ENCODE measurements around the gene TRPV5. TPM values are rescaled to one million over a fixed set of nuclear protein-coding genes. Genes with fewer than 3 reads are reported as not detected.

The TRPV5 gene
- total RNA-seq, 5 donors from 2014 or later (not counting 1 experiment from before 2014, with no cell fraction given), result not detected

- Histone ChIP-seq H3K27me3 (replicated peaks in 1 of 2; ENCODE audit: control insufficient read depth in 2 of 2, extremely low read depth in 1 of 2, insufficient read depth in 2 of 2, low read length in 1 of 2) (peaks cover 0 to 6% of the 10 kb centered on the region in 2 experiments), H3K4me1 (ENCODE audit: control insufficient read depth in 1 of 2, extremely low read depth in 1 of 2, insufficient read depth in 2 of 2, low read length in 2 of 2) (no peaks in the 10 kb centered on the region), H3K27ac (ENCODE audit: low read length) (no peak overlapping the region), H3K4me3 (ENCODE audit: control insufficient read depth in 1 of 2, extremely low read depth in 1 of 2, low read length in 1 of 2) (no peak overlapping the region), H3K9me3 (no peaks in the 10 kb centered on the region), H3K36me3 (ENCODE audit: control insufficient read depth in 2 of 2, extremely low read depth in 1 of 2, insufficient read depth in 1 of 2, low read length in 1 of 2) (no peaks in the 10 kb centered on the region)
- H3K27me3 Mint-ChIP-seq, result peaks cover 0 to 1% of the 10 kb centered on the region in 2 donors
- no peak overlapping the region for H3K27ac Mint-ChIP-seq
- peaks cover 0 to 3% (median 0%) of the 10 kb centered on the region in 3 donors for H3K4me1 Mint-ChIP-seq
- POLR2A ChIA-PET, result no interaction called here
- H3K36me3 Mint-ChIP-seq, result no peaks in the 10 kb centered on the region
- no peak overlapping the region for H3K4me3 Mint-ChIP-seq
- CTCF ChIA-PET, result no interaction called here
- WGBS (ENCODE audit: insufficient coverage), result 62% methylated on average over 2 of the region's 7 CpGs
- DNase-seq (no peak), ATAC-seq (replicated peaks in 1 of 4) (no peak)
- H3K9me3 Mint-ChIP-seq, result no peaks in the 10 kb centered on the region
Observed at GRCh38 chr7:142927085-142927745, 6.3 kb downstream of the TRPV5 start.

GRCh38 chr7:142925413-142925812 lies 8.1 kb downstream of the TRPV5 start:
- POLR2A ChIA-PET, result no interaction called here
- Mint-ChIP-seq H3K27me3 (peaks cover 0 to 2% of the 10 kb centered on the region in 2 donors), H3K4me1 (peaks cover 0 to 3% (median 0%) of the 10 kb centered on the region in 3 donors), H3K4me3 (no peak overlapping the region), H3K9me3 (no peaks in the 10 kb centered on the region), H3K27ac (no peak overlapping the region), H3K36me3 (no peaks in the 10 kb centered on the region)
- Histone ChIP-seq H3K36me3 (ENCODE audit: control insufficient read depth in 2 of 2, extremely low read depth in 1 of 2, insufficient read depth in 1 of 2, low read length in 1 of 2) (no peaks in the 10 kb centered on the region), H3K27me3 (replicated peaks in 1 of 2; ENCODE audit: control insufficient read depth in 2 of 2, extremely low read depth in 1 of 2, insufficient read depth in 2 of 2, low read length in 1 of 2) (peaks cover 0 to 6% of the 10 kb centered on the region in 2 experiments), H3K27ac (ENCODE audit: low read length) (no peak overlapping the region), H3K4me1 (ENCODE audit: control insufficient read depth in 1 of 2, extremely low read depth in 1 of 2, insufficient read depth in 2 of 2, low read length in 2 of 2) (no peaks in the 10 kb centered on the region), H3K9me3 (no peaks in the 10 kb centered on the region), H3K4me3 (ENCODE audit: control insufficient read depth in 1 of 2, extremely low read depth in 1 of 2, low read length in 1 of 2) (no peak overlapping the region)
- no peak for DNase-seq
- no peak for ATAC-seq (replicated peaks in 1 of 4)
- no CpG with 5 or more reads among the region's 12 CpGs for WGBS (ENCODE audit: insufficient coverage)
- CTCF ChIA-PET, result no interaction called here

- POLR2A ChIA-PET, result no interaction called here
- no peaks in the 10 kb centered on the region for H3K9me3 ChIP-seq
- DNase-seq (no peak), ATAC-seq (replicated peaks in 1 of 4) (no peak)
- H3K36me3 ChIP-seq (ENCODE audit: control insufficient read depth in 2 of 2, extremely low read depth in 1 of 2, insufficient read depth in 1 of 2, low read length in 1 of 2), result no peaks in the 10 kb centered on the region
- Mint-ChIP-seq H3K36me3 (no peaks in the 10 kb centered on the region), H3K4me3 (no peak overlapping the region), H3K27ac (no peak overlapping the region), H3K27me3 (peaks cover 0 to 2% of the 10 kb centered on the region in 2 donors), H3K9me3 (no peaks in the 10 kb centered on the region), H3K4me1 (peaks cover 0 to 3% (median 0%) of the 10 kb centered on the region in 3 donors)
- 20% methylated on average over 1 of the region's 2 CpGs for WGBS (ENCODE audit: insufficient coverage)
- no peak overlapping the region for H3K27ac ChIP-seq (ENCODE audit: low read length)
- CTCF ChIA-PET, result no interaction called here
- peaks cover 0 to 4% of the 10 kb centered on the region in 2 experiments for H3K27me3 ChIP-seq (replicated peaks in 1 of 2; ENCODE audit: control insufficient read depth in 2 of 2, extremely low read depth in 1 of 2, insufficient read depth in 2 of 2, low read length in 1 of 2)
- H3K4me3 ChIP-seq (ENCODE audit: control insufficient read depth in 1 of 2, extremely low read depth in 1 of 2, low read length in 1 of 2), result no peak overlapping the region
- no peaks in the 10 kb centered on the region for H3K4me1 ChIP-seq (ENCODE audit: control insufficient read depth in 1 of 2, extremely low read depth in 1 of 2, insufficient read depth in 2 of 2, low read length in 2 of 2)
Observed at GRCh38 chr7:142923391-142923790, 10.2 kb downstream of the TRPV5 start.

- H3K27me3 Mint-ChIP-seq, result peaks cover 0 to 4% of the 10 kb centered on the region in 2 donors
- Histone ChIP-seq H3K27me3 (replicated peaks in 1 of 2; ENCODE audit: control insufficient read depth in 2 of 2, extremely low read depth in 1 of 2, insufficient read depth in 2 of 2, low read length in 1 of 2) (peaks cover 0 to 15% of the 10 kb centered on the region in 2 experiments), H3K9me3 (no peaks in the 10 kb centered on the region), H3K4me3 (ENCODE audit: control insufficient read depth in 1 of 2, extremely low read depth in 1 of 2, low read length in 1 of 2) (no peak overlapping the region), H3K4me1 (ENCODE audit: control insufficient read depth in 1 of 2, extremely low read depth in 1 of 2, insufficient read depth in 2 of 2, low read length in 2 of 2) (no peaks in the 10 kb centered on the region), H3K27ac (ENCODE audit: low read length) (no peak overlapping the region), H3K36me3 (ENCODE audit: control insufficient read depth in 2 of 2, extremely low read depth in 1 of 2, insufficient read depth in 1 of 2, low read length in 1 of 2) (no peaks in the 10 kb centered on the region)
- no peaks in the 10 kb centered on the region for H3K36me3 Mint-ChIP-seq
- no peak overlapping the region for H3K4me3 Mint-ChIP-seq
- H3K4me1 Mint-ChIP-seq, result no peaks in the 10 kb centered on the region
- 80% methylated on average over 2 of the region's 3 CpGs for WGBS (ENCODE audit: insufficient coverage)
- H3K9me3 Mint-ChIP-seq, result no peaks in the 10 kb centered on the region
- DNase-seq, result no peak
- ATAC-seq (replicated peaks in 1 of 4), result no peak
- H3K27ac Mint-ChIP-seq, result no peak overlapping the region
- CTCF ChIA-PET, result no interaction called here
- POLR2A ChIA-PET, result no interaction called here
Observed at GRCh38 chr7:142919656-142920055, 13.9 kb downstream of the TRPV5 start.

GRCh38 chr7:142918901-142919300 lies 14.6 kb downstream of the TRPV5 start:
- Histone ChIP-seq H3K27ac (ENCODE audit: low read length) (no peak overlapping the region), H3K27me3 (replicated peaks in 1 of 2; ENCODE audit: control insufficient read depth in 2 of 2, extremely low read depth in 1 of 2, insufficient read depth in 2 of 2, low read length in 1 of 2) (peaks cover 0 to 17% of the 10 kb centered on the region in 2 experiments), H3K9me3 (no peaks in the 10 kb centered on the region), H3K4me3 (ENCODE audit: control insufficient read depth in 1 of 2, extremely low read depth in 1 of 2, low read length in 1 of 2) (no peak overlapping the region), H3K4me1 (ENCODE audit: control insufficient read depth in 1 of 2, extremely low read depth in 1 of 2, insufficient read depth in 2 of 2, low read length in 2 of 2) (no peaks in the 10 kb centered on the region), H3K36me3 (ENCODE audit: control insufficient read depth in 2 of 2, extremely low read depth in 1 of 2, insufficient read depth in 1 of 2, low read length in 1 of 2) (no peaks in the 10 kb centered on the region)
- H3K9me3 Mint-ChIP-seq, result no peaks in the 10 kb centered on the region
- peaks cover 0 to 10% of the 10 kb centered on the region in 2 donors for H3K27me3 Mint-ChIP-seq
- H3K36me3 Mint-ChIP-seq, result no peaks in the 10 kb centered on the region
- DNase-seq, result no peak
- 80% methylated on average over 1 of the region's 2 CpGs for WGBS (ENCODE audit: insufficient coverage)
- CTCF ChIA-PET, result no interaction called here
- no peaks in the 10 kb centered on the region for H3K4me1 Mint-ChIP-seq
- no peak overlapping the region for H3K27ac Mint-ChIP-seq
- no peak overlapping the region for H3K4me3 Mint-ChIP-seq
- POLR2A ChIA-PET, result interaction anchor here in 1 of 2 donors (0.9 kb wide), 1 partner anchor 24 kb away, joined by 3 read pairs; no protein-coding TSS in a partner anchor
- no peak for ATAC-seq (replicated peaks in 1 of 4)

- Mint-ChIP-seq H3K27me3 (peaks cover 0 to 14% of the 10 kb centered on the region in 2 donors), H3K36me3 (no peaks in the 10 kb centered on the region)
- WGBS (ENCODE audit: insufficient coverage), result no CpG with 5 or more reads among the region's 3 CpGs
Observed at GRCh38 chr7:142917447-142917846, 16.1 kb downstream of the TRPV5 start.

More at GRCh38 chr7:142917447-142917846, 16.1 kb downstream of the TRPV5 start:
- ATAC-seq (replicated peaks in 1 of 4) (no peak), DNase-seq (no peak)
- Mint-ChIP-seq H3K9me3 (no peaks in the 10 kb centered on the region), H3K27ac (no peak overlapping the region), H3K4me3 (no peak overlapping the region), H3K4me1 (no peaks in the 10 kb centered on the region)
- ChIA-PET CTCF (no interaction called here), POLR2A (no interaction called here)
- Histone ChIP-seq H3K4me1 (ENCODE audit: control insufficient read depth in 1 of 2, extremely low read depth in 1 of 2, insufficient read depth in 2 of 2, low read length in 2 of 2) (no peaks in the 10 kb centered on the region), H3K27ac (ENCODE audit: low read length) (no peak overlapping the region), H3K27me3 (replicated peaks in 1 of 2; ENCODE audit: control insufficient read depth in 2 of 2, extremely low read depth in 1 of 2, insufficient read depth in 2 of 2, low read length in 1 of 2) (peaks cover 0 to 17% of the 10 kb centered on the region in 2 experiments), H3K4me3 (ENCODE audit: control insufficient read depth in 1 of 2, extremely low read depth in 1 of 2, low read length in 1 of 2) (no peak overlapping the region), H3K9me3 (no peaks in the 10 kb centered on the region), H3K36me3 (ENCODE audit: control insufficient read depth in 2 of 2, extremely low read depth in 1 of 2, insufficient read depth in 1 of 2, low read length in 1 of 2) (no peaks in the 10 kb centered on the region)

Data from T-cell (primary cell).